Kidney epithelial cell (primary cell): Measurements from ENCODE around the gene ST8SIA1. TPM values are rescaled to one million over a fixed set of nuclear protein-coding genes. Genes with fewer than 3 reads are reported as not detected.

Experiments
- DNase-seq: peaks from one replicate; pipeline ENCODE4 v3.0.0-alpha.2; 2010; ENCODE audit warnings: low read depth
- H3K27me3 ChIP-seq: 2 replicates; pipeline ENCODE4 v1.6.0; 2011; ENCODE audit warnings: low read length; ENCODE audit not compliant: control insufficient read depth, insufficient read depth
- H3K36me3 ChIP-seq: 2 replicates; pipeline ENCODE4 v1.5.1; 2011; ENCODE audit warnings: low read length; ENCODE audit not compliant: control insufficient read depth, insufficient read depth
- H3K4me3 ChIP-seq: 2 replicates; pipeline ENCODE4 v1.5.1; 2011; ENCODE audit warnings: low read depth, mild to moderate bottlenecking, control low read depth, low read length
- total RNA-seq: library from RNA; depleted of rRNA; stranded (reverse); fragments of >200 nt; gene quantifications from 2 replicates; pipeline ENCODE4 v1.2.3, GENCODE V29; 2015
- TF ChIP-seq, protein P1 (sequence below): IDR thresholded peaks from 2 replicates; pipeline ENCODE4 v1.5.1; 2011; ENCODE audit warnings: mild to moderate bottlenecking, moderate library complexity, low read length, control low read depth, inconsistent platforms; ENCODE audit not compliant: insufficient read depth, poor library complexity, severe bottlenecking

Gene ST8SIA1
- total RNA-seq, 1 donor from 2014 or later, result 0.21 TPM

DNA sequence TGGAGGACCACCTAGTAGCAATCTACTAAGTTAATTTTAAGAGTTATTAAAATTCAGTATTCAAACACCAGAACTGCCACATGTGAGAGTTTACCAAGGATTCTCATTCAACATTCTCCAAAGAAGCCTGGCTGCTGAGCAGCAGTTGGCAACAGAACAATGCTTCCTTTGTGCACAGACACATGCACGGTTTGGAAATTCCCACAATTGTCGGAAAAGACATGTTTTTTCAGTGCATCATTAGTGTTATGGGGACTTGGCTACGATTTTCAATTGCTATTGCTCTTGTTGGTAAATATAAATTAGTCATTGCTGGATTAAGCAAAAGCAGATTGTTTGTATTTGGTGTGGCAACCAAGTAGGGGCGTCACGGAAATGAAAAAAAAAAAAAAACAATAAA is 22.2 kb downstream of the ST8SIA1 start:
- H3K27me3 ChIP-seq, result no peaks in the 10 kb centered on the region
- no peak overlapping the region for H3K4me3 ChIP-seq
- H3K36me3 ChIP-seq, result no peaks in the 10 kb centered on the region
- TF ChIP-seq, protein P1, sequence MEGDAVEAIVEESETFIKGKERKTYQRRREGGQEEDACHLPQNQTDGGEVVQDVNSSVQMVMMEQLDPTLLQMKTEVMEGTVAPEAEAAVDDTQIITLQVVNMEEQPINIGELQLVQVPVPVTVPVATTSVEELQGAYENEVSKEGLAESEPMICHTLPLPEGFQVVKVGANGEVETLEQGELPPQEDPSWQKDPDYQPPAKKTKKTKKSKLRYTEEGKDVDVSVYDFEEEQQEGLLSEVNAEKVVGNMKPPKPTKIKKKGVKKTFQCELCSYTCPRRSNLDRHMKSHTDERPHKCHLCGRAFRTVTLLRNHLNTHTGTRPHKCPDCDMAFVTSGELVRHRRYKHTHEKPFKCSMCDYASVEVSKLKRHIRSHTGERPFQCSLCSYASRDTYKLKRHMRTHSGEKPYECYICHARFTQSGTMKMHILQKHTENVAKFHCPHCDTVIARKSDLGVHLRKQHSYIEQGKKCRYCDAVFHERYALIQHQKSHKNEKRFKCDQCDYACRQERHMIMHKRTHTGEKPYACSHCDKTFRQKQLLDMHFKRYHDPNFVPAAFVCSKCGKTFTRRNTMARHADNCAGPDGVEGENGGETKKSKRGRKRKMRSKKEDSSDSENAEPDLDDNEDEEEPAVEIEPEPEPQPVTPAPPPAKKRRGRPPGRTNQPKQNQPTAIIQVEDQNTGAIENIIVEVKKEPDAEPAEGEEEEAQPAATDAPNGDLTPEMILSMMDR, result no peak
- DNase-seq, result no peak

DNA sequence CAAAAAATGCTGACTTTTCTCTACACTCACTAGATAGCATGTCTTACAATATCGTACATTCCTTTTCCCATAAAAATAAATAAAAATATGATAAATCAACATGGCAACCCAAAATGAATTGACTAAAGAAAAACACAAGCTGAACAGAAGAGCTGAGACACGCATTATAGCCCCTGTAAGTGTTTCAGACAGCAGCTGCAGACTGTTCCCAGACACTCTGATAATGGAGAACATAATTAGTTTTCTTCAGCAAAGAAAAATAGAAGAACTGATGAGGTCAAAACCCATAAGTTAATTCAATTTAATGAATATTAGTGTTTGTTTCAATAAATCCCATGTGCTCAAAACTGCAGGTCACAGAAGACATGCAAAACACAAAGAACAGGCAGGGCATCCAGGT is 23.8 kb downstream of the ST8SIA1 start:
- Histone ChIP-seq H3K36me3 (no peaks in the 10 kb centered on the region), H3K4me3 (no peak overlapping the region), H3K27me3 (no peaks in the 10 kb centered on the region)
- TF ChIP-seq, protein P1, result no peak
- no peak for DNase-seq

DNA sequence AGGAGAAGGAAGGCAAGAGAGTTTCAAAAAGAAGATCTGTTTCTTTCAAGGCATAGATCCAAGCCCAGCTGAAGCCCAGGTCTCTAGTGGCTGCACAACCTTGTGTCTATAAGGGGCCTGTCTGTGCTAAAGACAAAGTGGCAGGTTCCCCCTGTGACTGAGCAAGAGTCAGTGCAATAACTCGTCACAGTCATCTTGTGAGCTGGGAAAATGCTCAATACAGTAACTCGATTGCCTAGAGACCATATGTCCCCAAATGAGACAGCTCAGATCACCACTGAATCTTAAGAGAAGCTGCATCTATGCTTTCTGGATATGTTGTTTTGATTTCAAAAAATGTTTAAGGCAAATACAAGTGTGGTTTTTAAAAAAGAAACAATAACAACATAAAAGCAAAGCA is 24.2 kb downstream of the ST8SIA1 start:
- TF ChIP-seq, protein P1, result no peak
- no peak for DNase-seq
- H3K36me3 ChIP-seq, result no peaks in the 10 kb centered on the region
- H3K27me3 ChIP-seq, result no peaks in the 10 kb centered on the region
- no peak overlapping the region for H3K4me3 ChIP-seq

DNA sequence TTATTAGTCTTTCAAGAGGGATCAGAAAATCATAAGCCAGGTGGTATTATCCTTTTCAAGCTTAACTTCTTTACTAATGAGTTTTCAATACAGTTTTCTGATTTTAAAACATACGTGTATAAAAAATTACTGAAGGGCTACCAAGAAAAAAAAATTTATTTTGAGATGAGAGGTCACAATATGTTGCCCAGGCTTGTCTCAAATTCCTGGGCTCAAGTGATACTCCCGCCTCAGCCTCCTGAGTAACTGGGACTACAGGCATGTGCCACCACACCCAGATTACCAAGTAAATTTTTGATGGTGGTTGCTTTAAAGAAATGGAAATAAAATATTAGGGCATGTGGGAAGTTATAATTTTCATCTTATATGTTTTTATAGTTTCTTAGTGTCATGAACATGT is 26.7 kb downstream of the ST8SIA1 start:
- DNase-seq, result no peak
- no peak overlapping the region for H3K4me3 ChIP-seq
- H3K27me3 ChIP-seq, result no peaks in the 10 kb centered on the region
- no peaks in the 10 kb centered on the region for H3K36me3 ChIP-seq
- TF ChIP-seq, protein P1, result no peak

DNA sequence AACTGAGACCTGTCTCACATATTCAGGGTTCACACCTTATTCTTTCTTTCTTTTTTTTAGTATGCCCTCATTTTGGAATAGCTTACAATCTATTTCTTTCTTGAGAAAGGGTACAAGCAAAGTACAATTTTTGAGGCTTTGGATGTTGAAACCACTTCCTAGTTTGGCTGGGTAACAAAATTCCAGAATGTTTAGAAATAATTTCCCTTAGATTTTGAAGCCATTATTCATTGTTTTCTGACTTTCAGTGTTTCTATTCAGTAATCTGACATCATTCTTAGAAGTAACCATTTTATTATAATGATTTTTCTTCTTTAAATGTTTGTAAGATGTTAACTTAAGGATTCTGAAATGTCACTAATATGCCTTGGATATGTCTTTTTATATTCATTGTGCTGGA is 28.2 kb downstream of the ST8SIA1 start:
- Histone ChIP-seq H3K4me3 (no peak overlapping the region), H3K36me3 (no peaks in the 10 kb centered on the region), H3K27me3 (no peaks in the 10 kb centered on the region)
- DNase-seq, result no peak
- TF ChIP-seq, protein P1, result no peak

DNA sequence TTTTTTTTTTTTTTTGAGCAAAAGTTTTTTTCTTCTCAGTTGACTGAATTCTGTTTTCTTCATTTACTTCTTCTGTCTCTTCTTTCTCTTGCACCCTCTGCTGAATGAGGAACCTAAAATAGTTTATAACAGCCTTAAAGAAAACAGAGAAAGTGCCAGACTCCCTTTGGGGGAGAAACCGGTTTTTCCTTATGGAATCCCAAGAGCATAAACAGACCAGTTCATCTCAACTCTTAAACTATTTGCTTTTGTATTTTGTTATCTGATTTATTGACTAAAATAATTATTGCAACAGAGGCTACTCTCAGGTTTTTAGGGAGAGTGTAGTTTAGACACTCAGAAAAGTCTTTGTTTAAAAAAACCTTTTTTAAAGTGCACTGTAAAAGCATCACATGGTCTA is 30.2 kb downstream of the ST8SIA1 start:
- TF ChIP-seq, protein P1, result no peak
- H3K36me3 ChIP-seq, result no peaks in the 10 kb centered on the region
- DNase-seq, result no peak
- H3K4me3 ChIP-seq, result no peak overlapping the region
- H3K27me3 ChIP-seq, result no peaks in the 10 kb centered on the region
